HepG2 (cell line): Measurements from ENCODE around the gene CTDSP1. TPM values are rescaled to one million over a fixed set of nuclear protein-coding genes. Genes with fewer than 3 reads are reported as not detected.

Experiments
- CBX5 ChIP-seq: sonication (generic); formaldehyde crosslinking; IDR thresholded peaks from 2 replicates; pipeline ENCODE4 v1.4.0; 2020; ENCODE audit warnings: missing genetic modification reagents, borderline replicate concordance
- CTCF ChIP-seq: sonication (generic); formaldehyde crosslinking; IDR thresholded peaks from 2 replicates; pipeline ENCODE4 v1.5.0; 2020; ENCODE audit warnings: mild to moderate bottlenecking, missing genetic modification reagents, moderate library complexity
- DNMT3B ChIP-seq: conservative IDR thresholded peaks from 2 replicates; pipeline ENCODE4 v1.6.1; 2016; ENCODE audit warnings: missing biosample characterization, control low read depth
- HOXA7 ChIP-seq: sonication (generic); formaldehyde crosslinking; IDR thresholded peaks from 2 replicates; pipeline ENCODE4 v1.8.1; 2022; ENCODE audit warnings: mild to moderate bottlenecking, missing genetic modification reagents, moderate library complexity
- IKZF1 ChIP-seq: fragments of 450-650 bp; IDR thresholded peaks from 2 replicates; pipeline ENCODE4 v1.7.1; 2016
- JARID2 ChIP-seq: sonication (generic); formaldehyde crosslinking; IDR thresholded peaks from 2 replicates; pipeline ENCODE4 v1.8.1; 2023; ENCODE audit warnings: missing genetic modification reagents, inconsistent platforms; ENCODE audit not compliant: insufficient replicate concordance
- KDM2A ChIP-seq: sonication (generic); formaldehyde crosslinking; IDR thresholded peaks from 2 replicates; pipeline ENCODE4 v1.4.0; 2020; ENCODE audit warnings: low read depth, missing genetic modification reagents, borderline replicate concordance
- KDM3A ChIP-seq: IDR thresholded peaks from 2 replicates; pipeline ENCODE4 v1.6.1; 2018; ENCODE audit warnings: low read depth, missing compliant biosample characterization
- KLF15 ChIP-seq: sonication (generic); formaldehyde crosslinking; IDR thresholded peaks from 2 replicates; pipeline ENCODE4 v1.8.1; 2023; ENCODE audit warnings: borderline replicate concordance, mild to moderate bottlenecking, inconsistent platforms, missing genetic modification reagents, mixed read lengths
- MYNN ChIP-seq: sonication (generic); formaldehyde crosslinking; IDR thresholded peaks from 2 replicates; pipeline ENCODE4 v1.4.0; 2020; ENCODE audit warnings: mild to moderate bottlenecking, low read depth, missing genetic modification reagents
- MYPOP ChIP-seq: sonication (generic); formaldehyde crosslinking; IDR thresholded peaks from 2 replicates; pipeline ENCODE4 v1.8.1; 2023; ENCODE audit warnings: mild to moderate bottlenecking, moderate library complexity, missing genetic modification reagents
- NR2F1 ChIP-seq, 2 experiments: fragments of 450-650 bp in 1 of 2; formaldehyde crosslinking in 1 of 2; IDR thresholded peaks; 2 replicates each; pipeline versions ENCODE4 v1.5.0 to v1.6.1; 2016 to 2020; ENCODE audit warnings: mild to moderate bottlenecking in 1 of 2, missing compliant biosample characterization in 1 of 2, missing genetic modification reagents in 1 of 2, moderate library complexity in 1 of 2
- PRDM10 ChIP-seq: sonication (generic); formaldehyde crosslinking; IDR thresholded peaks from 2 replicates; pipeline ENCODE4 v1.4.0; 2020; ENCODE audit warnings: low read depth, missing genetic modification reagents
- REL ChIP-seq: sonication (generic); formaldehyde crosslinking; conservative IDR thresholded peaks from 2 replicates; pipeline ENCODE4 v1.8.0; 2022; ENCODE audit warnings: mild to moderate bottlenecking, missing genetic modification reagents, moderate library complexity
- SOX13 ChIP-seq, 3 experiments: fragments of 450-650 bp in 1 of 3; sonication (generic) in 1 of 3; formaldehyde crosslinking in 1 of 3; IDR thresholded peaks in 2 of 3; conservative IDR thresholded peaks in 1 of 3; 2 replicates each; pipeline versions ENCODE4 v1.5.0 to v1.6.1; 2016 to 2020; ENCODE audit warnings: antibody characterized with exemption in 1 of 3, mild to moderate bottlenecking in 1 of 3, missing compliant biosample characterization in 1 of 3, missing genetic modification reagents in 1 of 3, moderate library complexity in 1 of 3
- ZBTB43 ChIP-seq: sonication (generic); formaldehyde crosslinking; conservative IDR thresholded peaks from 2 replicates; pipeline ENCODE4 v1.4.0; 2020; ENCODE audit warnings: missing genetic modification reagents
- ZNF296 ChIP-seq: sonication (generic); formaldehyde crosslinking; conservative IDR thresholded peaks from 2 replicates; pipeline ENCODE4 v1.5.0; 2020; ENCODE audit warnings: mild to moderate bottlenecking, missing genetic modification reagents
- ZNF350 ChIP-seq: sonication (generic); formaldehyde crosslinking; IDR thresholded peaks from 2 replicates; pipeline ENCODE4 v1.4.0; 2020; ENCODE audit warnings: mild to moderate bottlenecking, low read depth, missing genetic modification reagents, borderline replicate concordance
- ZNF543 ChIP-seq: sonication (generic); formaldehyde crosslinking; IDR thresholded peaks from 2 replicates; pipeline ENCODE4 v1.4.0; 2020; ENCODE audit warnings: mild to moderate bottlenecking, missing genetic modification reagents
- ZNF605 ChIP-seq: sonication (generic); formaldehyde crosslinking; IDR thresholded peaks from 2 replicates; pipeline ENCODE4 v1.8.0; 2022; ENCODE audit warnings: mild to moderate bottlenecking, missing genetic modification reagents
- ZNF788 ChIP-seq: sonication (generic); formaldehyde crosslinking; IDR thresholded peaks from 2 replicates; pipeline ENCODE4 v1.5.0; 2020; ENCODE audit warnings: mild to moderate bottlenecking, missing genetic modification reagents, borderline replicate concordance
- polyA plus RNA-seq, 8 experiments: library from polyadenylated mRNA; depleted of rRNA in 3 of 8; stranded (reverse) in 7 of 8; unstranded in 1 of 8; fragments of >200 nt; fragmentation: Illumina TruSeq in 4 of 8; extraction: Trizol in 4 of 8; gene quantifications; 2 replicates each; pipeline versions ENCODE4 v1.2.1 to v1.2.3, GENCODE V29; 2011 to 2016; ENCODE audit warnings: low read depth in 4 of 8, missing spikeins in 1 of 8, mixed read lengths in 1 of 8; ENCODE audit not compliant: insufficient read depth in 1 of 8
- total RNA-seq, 5 experiments: library from RNA; depleted of rRNA; stranded (reverse); fragments of >200 nt; fragmentation: Illumina TruSeq; extraction: Trizol; gene quantifications; 2 replicates each; pipeline ENCODE4 v1.2.3, GENCODE V29; 2016; ENCODE audit warnings: low read depth in 1 of 5

Gene CTDSP1
- total and polyA plus RNA-seq, 2 of the 13 experiments (the other 11 are each of a cell fraction or from before 2014, with no cell fraction given): 91.0 to 268 TPM

GRCh38 chr2:218405746-218406208, 6.1 kb downstream of the CTDSP1 start (continued):
- TF ChIP-seq ZNF543 (CRISPR knock-in tag): peak; percentile 16
- 0 out of 2 replicates have a peak, but pooled peaks have one; percentile 68 for TF ChIP-seq KDM3A (CRISPR knock-in tag)
- no peak for TF ChIP-seq REL
- TF ChIP-seq DNMT3B (CRISPR knock-in tag): 0 out of 2 replicates have a peak, but pooled peaks have one; percentile 38
- TF ChIP-seq KDM2A (CRISPR knock-in tag): no peak
- 0 out of 2 replicates have a peak, but pooled peaks have one; percentile 5 for TF ChIP-seq MYPOP (CRISPR knock-in tag)
- TF ChIP-seq ZBTB43: no peak
- no peak for TF ChIP-seq CTCF
- TF ChIP-seq ZNF605: peak; percentile 80; the same call in 1 of the 2 replicates
- TF ChIP-seq ZNF296: no peak; the same call in 1 of the 2 replicates
- TF ChIP-seq PRDM10 (CRISPR knock-in tag): no peak
- TF ChIP-seq HOXA7: no peak
- peak; percentile 63; the same call in 1 of the 2 replicates for TF ChIP-seq ZNF788 (CRISPR knock-in tag)
- TF ChIP-seq IKZF1: no peak
- no peak for TF ChIP-seq JARID2 (CRISPR knock-in tag)
- TF ChIP-seq MYNN (CRISPR knock-in tag): no peak
- TF ChIP-seq KLF15 (CRISPR knock-in tag): no peak
- peak in 1 of 2 experiments; percentile 10; a peak in 1 of 4 replicates for TF ChIP-seq NR2F1 (CRISPR knock-in tag; IDR thresholded peaks at IDR 0.05)
- TF ChIP-seq ZNF350 (CRISPR knock-in tag): peak; percentile 91; the same call in 1 of the 2 replicates
- TF ChIP-seq SOX13 (IDR thresholded peaks at IDR 0.05): peak; percentile 12; the same call in 1 of the 2 replicates
- no peak for TF ChIP-seq SOX13 (CRISPR knock-in tag; conservative IDR thresholded peaks at IDR 0.05 in 1 of 2, IDR thresholded peaks at IDR 0.05 in 1 of 2)
- no peak; the same call in 1 of the 2 replicates for TF ChIP-seq CBX5 (CRISPR knock-in tag)
